GM19372 (cell line): ENCODE measurements around the gene PSMD12.
"Not testable (repeated sequence)": the region's sequence is repeated elsewhere in the genome, so short reads cannot be mapped to it uniquely, and the experiment has no call there.

Experiments used
- ATAC-seq: cut with Tn5 transposase; IDR thresholded peaks from one replicate; pipeline ENCODE4 v1.9.1; 2021; ENCODE audit warnings: mild to moderate bottlenecking, low read depth, moderate library complexity; ENCODE audit not compliant: unreplicated experiment

The PSMD12 gene

DNA sequence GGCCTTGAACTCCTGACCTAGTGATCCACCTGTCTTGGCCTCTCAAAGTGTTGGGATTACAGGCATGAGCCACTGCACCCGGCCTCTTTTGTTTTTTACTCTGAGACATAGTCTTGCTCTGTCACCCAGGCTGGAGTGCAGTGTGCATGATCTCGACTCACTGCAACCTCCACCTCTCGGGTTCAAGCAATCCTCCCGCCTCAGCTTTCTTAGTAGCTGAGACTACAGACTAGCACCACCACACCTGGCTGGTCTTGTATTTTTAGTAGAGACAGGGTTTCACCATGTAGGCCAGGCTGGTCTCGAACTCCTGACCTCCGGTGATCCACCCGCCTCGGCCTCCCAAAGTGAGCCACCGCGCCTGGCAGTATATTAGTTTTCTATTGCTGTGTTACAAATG is 22.2 kb upstream of the PSMD12 start:
- not testable (repeated sequence) for ATAC-seq

DNA sequence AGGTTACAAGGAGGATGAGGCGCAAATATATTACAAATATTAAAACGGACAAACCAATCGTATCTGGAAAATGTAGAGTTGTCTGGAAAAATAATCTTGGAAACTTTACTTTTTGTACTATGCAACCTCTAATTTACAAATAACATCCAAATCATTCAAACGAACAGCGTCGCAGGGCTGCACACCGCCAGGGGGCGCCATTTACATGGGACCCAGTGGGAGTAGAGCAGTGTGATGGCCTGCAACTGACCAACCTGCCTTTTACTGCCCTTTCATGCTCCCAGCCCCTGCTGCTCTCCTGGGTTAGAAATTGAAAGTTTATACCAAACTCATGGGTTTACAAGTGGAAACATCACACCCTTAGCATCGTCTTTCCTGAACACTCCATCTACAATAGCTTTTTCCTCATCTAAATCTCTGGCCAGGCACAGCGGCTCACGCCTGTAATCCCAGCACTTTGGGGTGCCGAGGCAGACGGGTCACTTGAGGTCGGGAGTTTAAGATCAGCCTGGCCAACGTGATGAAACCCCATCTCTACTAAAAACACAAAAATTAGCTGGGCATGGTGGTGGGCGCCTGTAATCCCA is 20.7 kb upstream of the PSMD12 start:
- ATAC-seq = no peak

DNA sequence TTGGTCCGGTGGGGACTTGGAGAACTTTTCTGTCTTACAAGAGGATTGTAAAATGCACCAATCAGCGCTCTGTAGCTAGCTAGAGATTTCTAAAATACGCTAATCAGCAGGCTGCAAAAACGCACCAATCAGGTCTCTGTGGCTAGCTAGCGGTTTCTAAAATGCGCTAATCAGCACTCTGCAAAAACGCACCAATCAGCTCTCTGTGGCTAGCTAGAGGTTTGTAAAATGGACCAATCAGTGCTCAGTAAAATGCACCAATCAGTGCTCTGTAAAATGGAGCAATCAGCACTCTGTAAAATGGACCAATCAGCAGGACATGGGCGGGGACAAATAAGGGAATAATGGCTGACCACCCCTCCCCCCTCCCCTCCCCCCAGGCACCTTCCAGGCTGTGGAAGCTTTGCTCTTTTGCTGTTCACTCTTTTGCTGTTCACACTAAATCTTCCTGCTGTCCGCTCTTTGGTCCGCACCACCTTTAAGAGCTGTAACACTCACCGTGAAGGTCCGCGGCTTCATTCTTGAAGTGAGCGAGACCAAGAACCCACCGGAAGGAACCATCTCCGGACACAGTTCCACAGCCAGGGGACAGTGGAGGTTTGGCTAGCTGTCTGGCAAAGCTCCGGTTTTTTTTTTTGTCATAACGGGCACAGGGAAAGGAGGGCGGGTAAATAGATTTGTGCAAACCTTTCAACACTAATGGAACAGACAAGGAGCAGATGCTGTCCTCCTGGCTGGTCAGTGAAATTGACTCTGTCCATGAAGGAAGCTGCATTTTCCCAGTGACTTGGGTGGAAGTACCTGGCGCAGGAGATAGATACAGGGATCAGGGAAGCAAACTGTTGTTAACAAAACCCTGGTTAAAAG is 19.0 kb upstream of the PSMD12 start:
- ATAC-seq = no peak

DNA sequence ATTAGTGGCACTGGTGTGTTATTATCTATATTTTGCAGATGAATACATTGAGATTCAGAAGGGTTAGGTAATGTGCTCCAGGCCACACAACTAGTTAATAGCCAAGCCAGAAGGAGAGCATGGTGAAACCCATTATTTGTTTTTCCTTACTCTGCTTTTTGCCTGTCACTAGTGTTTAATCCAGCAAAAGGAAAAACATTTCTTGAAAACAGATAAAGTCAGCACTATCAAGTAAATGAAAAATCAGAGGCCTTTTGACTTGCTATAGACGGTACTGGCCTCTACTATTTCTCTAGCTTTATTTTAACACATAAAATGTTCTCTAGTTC is 15.5 kb upstream of the PSMD12 start:
- ATAC-seq = no peak

DNA sequence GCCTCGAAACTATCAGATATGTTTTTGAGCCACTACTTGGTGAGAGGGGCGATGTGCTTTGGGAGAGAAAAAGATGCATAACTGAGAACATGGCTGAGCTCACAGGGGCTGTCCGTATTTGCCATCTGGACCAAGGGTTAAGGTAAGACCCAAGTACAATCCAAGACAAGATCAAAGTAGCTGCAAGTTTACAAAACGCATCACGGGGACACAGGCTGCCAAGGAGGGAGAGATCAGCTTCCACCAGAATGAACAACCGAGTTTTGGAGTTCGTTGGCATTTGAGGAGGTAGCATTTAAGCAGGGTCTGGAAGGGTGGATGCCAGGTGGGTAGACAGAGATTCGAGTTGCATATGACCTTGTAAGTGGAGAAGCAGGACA is 12.9 kb upstream of the PSMD12 start:
- no peak for ATAC-seq

DNA sequence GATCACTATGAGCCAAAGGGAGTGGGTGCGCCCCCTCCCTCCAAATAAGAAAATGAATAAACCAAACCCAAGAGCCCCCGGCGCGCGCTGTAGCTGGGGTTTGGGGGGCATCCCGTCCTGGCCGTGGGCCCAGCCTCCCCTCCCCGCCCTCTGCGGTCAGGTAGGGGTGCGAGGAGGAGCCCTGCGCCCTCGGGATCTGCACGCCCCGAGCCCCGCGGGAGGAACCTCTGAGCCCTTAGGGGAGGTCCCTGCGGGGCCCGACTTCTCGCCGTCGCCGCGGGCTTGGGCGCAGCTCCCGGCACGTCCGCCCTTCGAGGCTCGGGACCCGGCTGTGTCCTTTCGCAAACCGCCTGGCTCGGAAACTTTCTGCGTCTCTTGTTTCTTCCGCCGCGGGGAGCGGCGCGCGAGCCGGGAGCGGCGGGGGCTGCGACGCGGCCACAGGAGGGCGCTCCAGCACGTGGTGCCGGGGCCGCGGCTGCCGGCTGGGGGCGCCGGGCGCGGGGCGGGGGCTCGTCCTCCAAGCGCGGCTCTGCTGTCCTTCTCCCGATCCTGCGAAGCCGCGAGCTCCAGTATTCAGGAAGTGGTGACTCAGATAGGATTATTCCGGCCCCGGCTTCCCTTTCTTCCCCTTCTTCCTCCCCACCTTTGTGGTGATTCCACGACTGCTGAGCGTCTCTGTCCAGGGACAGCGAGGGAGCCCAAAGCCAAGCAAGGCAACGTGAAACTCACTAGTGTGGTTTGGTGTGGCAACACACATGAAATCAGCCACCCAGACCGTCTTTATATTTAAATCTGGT is 12.3 kb upstream of the PSMD12 start:
- peak; percentile 42 for ATAC-seq

DNA sequence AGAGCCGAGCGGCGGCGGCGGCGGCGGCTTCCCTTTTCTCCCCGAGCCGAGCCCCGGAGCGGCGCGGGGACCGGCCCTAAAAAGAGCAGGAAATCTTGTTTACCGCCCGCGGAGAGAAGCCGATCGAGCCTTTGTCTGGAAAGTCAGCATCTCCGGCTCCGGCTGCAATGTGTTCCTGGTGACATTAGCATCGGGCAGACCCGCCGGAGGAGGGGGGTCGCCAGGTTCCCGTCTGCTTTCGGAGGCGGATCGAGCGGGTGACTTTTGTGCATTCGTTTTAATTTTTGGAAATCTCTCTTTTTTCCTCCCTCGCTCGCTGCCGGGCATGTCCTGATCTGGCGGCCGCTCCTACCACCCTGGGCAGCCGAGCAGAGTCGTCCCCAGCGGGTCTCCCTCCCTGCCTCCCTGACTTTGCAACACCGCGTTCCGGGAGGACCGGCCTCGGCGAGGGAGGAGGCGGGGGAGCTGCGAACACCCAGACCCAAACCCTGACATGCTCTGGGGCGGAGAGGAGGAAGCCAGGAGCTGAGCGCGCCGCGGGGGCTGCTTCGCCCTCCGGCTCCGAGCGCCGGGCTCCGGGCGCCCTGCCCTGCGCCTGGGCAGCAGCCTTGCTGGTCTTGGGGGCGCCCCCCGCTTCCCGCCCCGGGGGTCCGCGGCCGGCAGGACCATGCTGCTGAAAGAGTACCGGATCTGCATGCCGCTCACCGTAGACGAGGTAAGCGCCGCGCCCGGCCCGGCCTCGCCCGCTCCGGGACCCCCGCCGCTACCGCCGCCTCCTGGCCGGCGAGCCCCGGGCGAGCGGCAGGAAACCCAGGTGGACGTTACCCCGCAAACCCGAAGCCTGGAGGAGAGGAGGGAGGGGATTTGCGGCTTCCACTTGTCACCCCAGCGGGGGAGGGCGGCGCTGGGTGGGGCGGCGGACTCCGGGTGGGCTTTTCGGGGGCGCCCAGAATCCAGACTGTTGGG is 11.4 kb upstream of the PSMD12 start:
- peak; percentile 16 for ATAC-seq

DNA sequence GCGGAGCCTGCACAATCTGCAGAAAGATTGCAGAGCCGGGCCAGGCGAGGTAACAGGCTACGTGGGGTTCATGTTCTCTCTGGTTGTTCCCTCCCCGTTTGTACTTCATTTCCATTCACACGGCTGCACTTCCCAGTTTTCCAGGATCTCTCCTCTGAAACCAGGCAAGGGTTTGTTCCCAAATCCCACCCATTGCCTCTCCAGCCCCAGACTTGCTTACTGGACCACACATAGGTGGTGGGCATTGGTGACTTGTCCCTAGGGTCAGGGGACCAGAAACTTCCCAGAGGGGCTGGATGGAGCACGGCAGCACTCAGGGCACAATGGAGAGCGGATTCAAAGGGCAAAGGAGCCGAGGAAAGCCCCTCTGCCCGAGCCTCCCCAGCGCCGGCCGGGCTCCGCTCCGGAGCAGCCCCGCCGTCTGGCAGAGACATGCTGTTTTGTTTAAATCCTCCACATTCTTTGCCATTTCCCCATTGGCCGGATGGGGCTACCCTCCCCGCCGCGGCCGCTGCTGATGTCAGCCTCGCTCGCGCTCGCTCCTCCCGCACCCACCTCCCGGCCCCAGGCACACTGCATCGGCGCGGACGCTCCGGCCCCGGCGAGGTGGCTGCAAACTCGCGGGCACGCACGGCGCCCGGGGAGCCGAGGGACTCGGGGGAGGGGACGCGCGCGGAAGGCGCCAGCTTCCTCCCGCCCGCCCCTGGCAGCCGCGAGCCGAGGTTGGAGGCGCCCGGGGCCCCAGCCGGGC is 10.5 kb upstream of the PSMD12 start, which contains the start of gene PITPNC1:
Gene PITPNC1 (plus strand): TSS at position 545 of the 751 bp plus-strand sequence.
- ATAC-seq = peak; percentile 54

DNA sequence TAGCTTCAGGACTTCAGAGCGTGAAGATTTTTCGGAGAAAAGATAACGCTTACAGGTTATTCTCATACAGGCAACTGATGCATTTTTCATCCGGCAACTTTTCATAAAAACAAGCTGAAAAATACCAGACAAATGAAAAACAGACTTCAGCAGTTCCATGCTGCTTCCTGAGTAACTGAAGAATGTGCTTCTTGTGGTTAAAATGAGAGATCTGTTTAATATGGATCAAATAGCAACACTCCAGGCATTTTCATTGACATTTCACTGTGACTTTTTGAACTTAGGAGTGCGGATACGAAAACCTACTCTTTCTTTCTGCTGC is 10.0 kb upstream of the PSMD12 start:
- no peak for ATAC-seq

DNA sequence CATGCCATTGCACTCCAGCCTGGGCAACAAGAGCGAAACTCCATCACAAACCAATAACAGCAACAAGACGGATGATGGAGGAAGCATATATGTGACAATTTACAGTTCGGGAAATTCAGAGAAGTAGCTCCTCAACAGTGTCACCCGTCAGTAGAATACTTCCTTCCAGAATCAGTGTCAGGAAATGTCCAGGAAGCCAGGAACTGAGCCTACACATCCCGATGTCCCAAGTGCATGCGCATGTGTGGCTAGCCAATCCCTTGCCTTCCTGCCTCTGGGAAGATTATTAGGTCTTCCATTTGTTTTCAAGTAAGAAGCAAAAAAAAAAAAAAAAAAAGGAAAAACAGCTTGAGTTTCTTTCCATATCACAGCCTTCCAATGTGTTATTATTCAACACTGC is 9.3 kb upstream of the PSMD12 start:
- ATAC-seq = no peak

DNA sequence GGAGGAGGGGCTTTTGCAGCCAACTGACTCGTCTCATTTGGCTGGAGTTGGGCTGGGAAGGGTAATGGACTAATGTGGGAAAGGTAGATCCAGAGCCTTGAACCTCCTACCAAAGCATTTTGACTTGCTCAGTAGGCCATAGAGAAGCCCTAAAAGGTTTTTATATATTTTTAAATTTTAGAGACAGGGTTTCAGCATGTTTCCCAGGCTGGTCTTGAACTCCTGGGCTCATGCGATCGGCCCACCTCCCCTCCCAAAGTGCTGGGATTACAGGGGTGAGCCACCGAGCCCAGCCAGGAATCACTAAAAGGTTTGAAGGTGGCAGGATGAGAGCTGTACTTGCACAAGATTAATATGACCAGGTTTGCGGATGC is 8.7 kb upstream of the PSMD12 start:
- no peak for ATAC-seq

DNA sequence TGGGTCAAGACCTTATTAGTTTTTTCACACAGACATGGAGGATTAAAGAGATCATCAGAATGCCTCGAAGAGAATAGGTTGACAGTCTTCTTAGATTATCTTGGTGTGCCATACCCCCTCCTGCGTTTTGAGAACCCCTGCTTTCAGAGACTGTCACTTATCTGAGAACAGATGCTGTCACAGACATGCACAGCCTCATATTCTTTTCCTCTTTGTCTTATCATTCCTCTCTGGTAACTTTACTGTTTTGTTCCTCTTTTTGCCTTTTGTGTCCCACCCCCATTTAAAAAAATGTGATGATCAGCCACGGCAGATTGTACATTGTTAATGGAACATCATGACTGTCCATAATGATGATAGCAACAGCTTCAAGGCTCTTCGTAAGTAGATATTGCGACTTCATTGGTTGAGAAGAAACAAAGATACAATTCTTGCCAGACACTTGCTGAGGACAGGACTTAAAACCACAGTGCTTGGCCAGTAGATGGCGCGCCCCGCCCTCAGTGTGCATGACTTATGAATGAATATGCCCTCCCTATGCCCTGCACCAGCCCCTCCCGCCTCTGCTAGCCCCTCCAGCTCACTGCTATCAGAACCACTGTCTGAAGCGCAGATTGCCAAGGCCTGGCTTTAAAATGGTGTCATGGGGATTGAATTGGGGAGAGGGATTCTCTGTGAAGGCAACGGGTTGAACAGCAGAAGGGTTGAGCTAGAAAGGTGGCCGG is 8.1 kb upstream of the PSMD12 start:
- ATAC-seq = peak; percentile 34

DNA sequence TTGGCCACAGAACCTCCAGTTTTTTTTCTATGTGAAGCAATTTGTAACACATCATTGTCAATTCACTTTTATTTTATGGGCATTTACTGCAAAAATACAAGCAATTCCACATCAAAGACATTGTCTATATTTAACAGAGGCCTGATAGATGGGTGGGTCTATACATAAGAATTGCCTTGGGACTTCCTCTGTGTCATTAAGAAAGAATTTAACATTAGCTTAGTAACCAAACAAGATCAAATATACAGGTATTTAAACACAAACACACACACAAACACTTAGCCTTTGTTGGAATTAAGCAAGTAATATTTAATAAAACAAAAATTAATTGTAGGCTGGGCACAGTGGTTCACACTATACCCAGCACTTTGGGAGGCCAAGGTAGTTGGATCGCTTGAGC is 6.4 kb upstream of the PSMD12 start:
- ATAC-seq = no peak

DNA sequence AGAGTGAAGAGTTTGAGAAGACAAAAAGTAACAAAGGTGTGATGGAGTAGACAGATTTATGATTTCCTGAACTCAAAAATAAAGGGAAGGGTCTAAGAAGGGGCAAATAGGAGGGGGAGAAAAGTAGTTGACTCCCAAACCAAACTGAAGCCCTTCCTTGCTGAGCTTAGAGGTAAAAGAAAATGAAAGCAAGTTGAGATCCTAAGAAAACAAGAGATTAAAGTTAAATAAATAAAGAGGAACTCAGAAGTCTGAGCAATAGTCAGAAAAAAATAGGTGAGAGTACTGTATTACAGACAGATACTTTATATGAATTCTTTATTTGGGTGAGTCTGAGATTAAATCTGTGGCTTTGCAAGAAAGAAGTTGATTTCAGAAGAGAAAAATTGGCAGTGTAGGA is 3.3 kb upstream of the PSMD12 start:
- ATAC-seq = no peak

DNA sequence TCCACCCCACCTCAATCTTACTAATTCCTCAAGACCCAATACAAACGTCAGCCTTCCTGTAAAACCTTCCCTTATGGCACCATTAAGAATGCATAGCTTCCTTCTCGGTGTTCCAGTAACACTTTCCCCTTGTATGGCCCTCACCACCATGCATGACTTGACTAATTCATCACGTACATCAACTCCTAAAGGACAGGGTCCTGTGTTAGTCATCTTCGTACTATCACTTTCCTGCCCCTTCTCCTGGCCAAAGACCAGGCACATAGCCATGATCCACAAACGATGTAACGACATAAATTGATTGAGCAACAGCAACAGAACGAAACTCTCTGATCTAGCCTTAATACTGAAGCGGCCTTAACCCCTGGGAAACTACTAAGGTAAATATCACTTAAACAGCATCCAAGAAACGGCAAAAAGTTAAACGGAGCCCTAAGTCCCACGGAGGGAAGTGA is 612 bp downstream of the PSMD12 start:
- no peak for ATAC-seq

DNA sequence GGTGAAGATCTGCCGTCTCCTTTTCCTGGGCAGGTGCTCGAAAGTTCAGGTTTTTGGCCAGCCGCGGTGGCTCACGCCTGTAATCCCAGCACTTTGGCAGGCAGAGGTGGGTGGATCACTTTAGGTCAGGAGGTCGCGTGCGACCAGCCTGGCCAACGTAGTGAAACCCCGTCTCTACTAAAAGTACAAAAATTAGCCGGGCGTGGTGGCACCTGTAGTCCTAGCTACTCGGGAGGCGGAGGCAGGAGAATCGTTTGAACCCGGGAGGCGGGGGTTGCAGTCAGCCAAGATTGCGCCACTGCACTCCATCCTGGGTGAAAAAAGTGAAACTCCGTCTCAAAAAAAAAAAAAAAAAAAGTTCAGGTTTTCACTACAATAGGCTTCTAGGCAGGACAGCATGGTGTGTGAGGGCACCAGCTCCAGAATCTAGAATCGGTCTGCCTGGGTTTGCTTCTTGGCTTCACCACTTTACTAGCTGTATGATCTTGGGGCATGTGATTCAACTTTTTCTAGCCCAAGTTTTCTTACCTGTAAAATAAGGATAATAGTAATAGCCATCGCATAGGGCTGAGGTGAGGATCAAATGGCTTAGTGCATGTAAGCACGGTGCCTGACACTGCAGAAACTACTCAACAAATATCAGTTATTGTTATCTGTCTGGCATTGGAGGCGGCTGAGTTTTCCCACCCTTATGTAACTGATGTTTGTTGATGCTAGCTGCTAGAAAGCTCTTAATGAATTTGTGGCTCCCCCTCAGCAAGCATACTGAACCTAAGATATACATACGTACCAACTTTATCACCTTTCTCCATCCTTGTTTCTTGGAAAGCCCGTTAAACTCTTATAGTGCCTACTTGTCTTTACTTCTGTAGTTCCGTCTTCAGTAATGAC is 1.3 kb downstream of the PSMD12 start:
- ATAC-seq = no peak

DNA sequence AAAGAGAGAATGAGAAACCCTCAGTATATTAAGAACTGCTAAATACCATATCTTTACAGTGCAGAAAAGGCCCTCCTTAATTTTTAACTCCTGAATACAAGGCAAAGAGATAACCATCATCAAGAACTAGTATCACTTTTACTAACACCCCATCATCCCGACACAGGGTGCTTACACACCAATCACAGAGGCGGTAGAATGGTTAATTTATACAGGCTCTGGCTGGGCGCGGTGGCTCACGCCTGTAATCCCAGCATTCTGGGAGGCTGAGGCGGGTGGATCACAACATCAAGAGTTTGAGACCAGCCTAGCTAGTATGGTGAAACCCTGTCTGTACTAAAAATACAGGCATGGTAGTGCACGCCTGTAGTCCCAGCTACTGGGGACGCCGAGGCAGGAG is 4.2 kb downstream of the PSMD12 start:
- no peak for ATAC-seq

DNA sequence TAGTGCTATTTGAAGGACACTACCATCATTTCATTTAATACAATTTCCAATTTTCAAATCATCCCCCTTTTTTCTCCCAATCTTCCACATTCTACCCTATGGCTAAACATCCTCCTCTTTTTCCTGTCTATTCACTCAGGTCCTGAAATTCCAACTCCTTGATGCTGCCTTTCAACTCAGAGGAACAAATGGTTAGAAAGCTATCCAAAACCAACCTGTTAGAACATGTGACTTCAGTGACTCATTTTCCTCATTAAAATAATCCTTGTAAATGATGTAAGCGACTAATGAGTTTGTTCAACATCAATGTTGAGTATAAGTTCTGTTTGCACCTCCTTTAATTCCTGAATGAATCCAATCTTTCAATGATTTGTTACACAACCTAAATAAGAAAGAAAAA is 5.5 kb downstream of the PSMD12 start:
- no peak for ATAC-seq
